ENCODE data around the gene USP17L24.
"Not testable (repeated sequence)": the region's sequence is repeated elsewhere in the genome, so short reads cannot be mapped to it uniquely, and the experiment has no call there.

The USP17L24 gene

DNA sequence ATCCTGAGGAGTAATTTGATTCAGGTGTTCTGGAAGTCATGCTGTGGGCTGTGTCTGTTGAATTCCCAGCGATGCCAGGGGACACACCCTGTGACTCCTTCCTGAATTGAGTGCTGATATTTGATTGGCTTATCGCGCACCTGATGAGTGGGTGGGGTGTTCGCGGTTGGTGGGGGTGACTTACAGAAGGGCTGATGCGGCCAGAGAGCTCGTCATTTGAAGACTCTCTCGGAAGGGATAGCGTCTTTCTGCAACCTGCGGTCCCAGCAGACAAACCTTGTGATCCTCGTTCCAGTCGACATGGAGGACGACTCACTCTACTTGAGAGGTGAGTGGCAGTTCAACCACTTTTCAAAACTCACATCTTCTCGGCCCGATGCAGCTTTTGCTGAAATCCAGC is at the start of gene USP17L24:
Gene USP17L24 (plus strand): TSS at position 301 of the 400 bp plus-strand sequence. CDS start 0 bp downstream, at position 301.
- DNase-seq: not testable (repeated sequence)

GRCh38 chr4:9324191-9324590 is 774 bp upstream of the USP17L24 start:
- DNase-seq: not testable (repeated sequence)

DNA sequence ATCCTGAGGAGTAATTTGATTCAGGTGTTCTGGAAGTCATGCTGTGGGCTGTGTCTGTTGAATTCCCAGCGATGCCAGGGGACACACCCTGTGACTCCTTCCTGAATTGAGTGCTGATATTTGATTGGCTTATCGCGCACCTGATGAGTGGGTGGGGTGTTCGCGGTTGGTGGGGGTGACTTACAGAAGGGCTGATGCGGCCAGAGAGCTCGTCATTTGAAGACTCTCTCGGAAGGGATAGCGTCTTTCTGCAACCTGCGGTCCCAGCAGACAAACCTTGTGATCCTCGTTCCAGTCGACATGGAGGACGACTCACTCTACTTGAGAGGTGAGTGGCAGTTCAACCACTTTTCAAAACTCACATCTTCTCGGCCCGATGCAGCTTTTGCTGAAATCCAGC is 4.6 kb downstream of the USP17L24 start, which contains the start of gene USP17L25:
Gene USP17L25 (plus strand): TSS at position 301 of the 400 bp plus-strand sequence. CDS start 0 bp downstream, at position 301.
- not testable (repeated sequence) for DNase-seq

- not testable (repeated sequence) for DNase-seq
Measured at GRCh38 chr4:9334358-9334757, 9.4 kb downstream of the USP17L24 start, which contains the start of gene USP17L26. TSS of gene USP17L26 (plus strand) at chr4:9334658. CDS start at chr4:9334658, 0 bp downstream.

GRCh38 chr4:9339103-9339502 is 14.1 kb downstream of the USP17L24 start, which contains the start of gene USP17L5:
TSS of gene USP17L5 (plus strand) at chr4:9339403. CDS start at chr4:9339403, 0 bp downstream.
- DNase-seq: not testable (repeated sequence)

GRCh38 chr4:9343848-9344247 is 18.9 kb downstream of the USP17L24 start, which contains the start of gene USP17L27:
TSS of gene USP17L27 (plus strand) at chr4:9344148. CDS start at chr4:9344148, 0 bp downstream.
- not testable (repeated sequence) for DNase-seq

GRCh38 chr4:9348593-9348992 is 23.6 kb downstream of the USP17L24 start, which contains the start of gene USP17L28:
TSS of gene USP17L28 (plus strand) at chr4:9348893. CDS start at chr4:9348893, 0 bp downstream.
- not testable (repeated sequence) for DNase-seq

DNA sequence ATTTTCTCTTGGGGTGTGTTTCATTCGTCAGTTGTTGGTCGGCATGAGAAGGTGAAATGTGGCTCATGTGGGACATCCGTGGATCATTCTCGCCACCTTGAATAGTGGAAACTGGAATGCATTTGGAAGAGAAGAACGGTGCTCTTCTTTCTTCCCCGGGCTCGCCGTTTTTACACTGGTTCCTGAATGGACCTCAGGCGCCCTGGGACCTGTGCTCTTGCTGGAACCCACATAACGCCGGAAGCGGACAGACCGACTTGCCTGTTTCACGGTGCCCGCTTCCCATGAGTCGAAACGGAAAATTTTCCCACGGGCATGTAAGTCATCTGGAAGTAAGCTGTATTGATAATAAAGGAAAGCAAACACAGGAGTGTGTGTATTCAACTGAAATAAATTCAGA is 25.9 kb downstream of the USP17L24 start:
- DNase-seq: not testable (repeated sequence)

GRCh38 chr4:9353338-9353737 is 28.4 kb downstream of the USP17L24 start, which contains the start of gene USP17L29:
TSS of gene USP17L29 (plus strand) at chr4:9353638. CDS start at chr4:9353638, 0 bp downstream.
- not testable (repeated sequence) for DNase-seq

DNA sequence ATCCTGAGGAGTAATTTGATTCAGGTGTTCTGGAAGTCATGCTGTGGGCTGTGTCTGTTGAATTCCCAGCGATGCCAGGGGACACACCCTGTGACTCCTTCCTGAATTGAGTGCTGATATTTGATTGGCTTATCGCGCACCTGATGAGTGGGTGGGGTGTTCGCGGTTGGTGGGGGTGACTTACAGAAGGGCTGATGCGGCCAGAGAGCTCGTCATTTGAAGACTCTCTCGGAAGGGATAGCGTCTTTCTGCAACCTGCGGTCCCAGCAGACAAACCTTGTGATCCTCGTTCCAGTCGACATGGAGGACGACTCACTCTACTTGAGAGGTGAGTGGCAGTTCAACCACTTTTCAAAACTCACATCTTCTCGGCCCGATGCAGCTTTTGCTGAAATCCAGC is 37.9 kb downstream of the USP17L24 start, which contains the start of gene USP17L30:
Gene USP17L30 (plus strand): TSS at position 301 of the 400 bp plus-strand sequence. CDS start 0 bp downstream, at position 301.
- not testable (repeated sequence) for DNase-seq
